Neuronal stem cell (in vitro differentiated cells): ENCODE measurements around the gene FAF2.

Source experiments
- DNase-seq: peaks from one replicate; pipeline ENCODE4 v3.0.0-alpha.2; 2013; ENCODE audit warnings: low spot score
- H2AFZ ChIP-seq: one replicate; pipeline ENCODE4 v1.6.1; 2013; ENCODE audit warnings: mild to moderate bottlenecking, low read length, inconsistent platforms
- H2AK5ac ChIP-seq: 2 replicates; pipeline ENCODE4 v1.6.1; 2013; ENCODE audit warnings: low read depth, mild to moderate bottlenecking, inconsistent platforms, low read length, moderate library complexity, mixed read lengths
- H2BK120ac ChIP-seq: 2 replicates; pipeline ENCODE4 v1.6.1; 2013; ENCODE audit warnings: low read depth, mild to moderate bottlenecking, inconsistent platforms, low read length, moderate library complexity, mixed read lengths
- H2BK12ac ChIP-seq: one replicate; pipeline ENCODE4 v1.6.1; 2013; ENCODE audit warnings: low read length, inconsistent platforms
- H2BK15ac ChIP-seq: 2 replicates; pipeline ENCODE4 v1.6.1; 2013; ENCODE audit warnings: mild to moderate bottlenecking, low read length, inconsistent platforms, mixed read lengths
- H2BK5ac ChIP-seq: one replicate; pipeline ENCODE4 v1.6.1; 2013; ENCODE audit warnings: inconsistent platforms, mild to moderate bottlenecking, low read length, moderate library complexity
- H3K14ac ChIP-seq: one replicate; pipeline ENCODE4 v1.6.1; 2013; ENCODE audit warnings: low read length, inconsistent platforms
- H3K18ac ChIP-seq: 2 replicates; pipeline ENCODE4 v1.6.1; 2013; ENCODE audit warnings: low read length, inconsistent platforms
- H3K23ac ChIP-seq: 2 replicates; pipeline ENCODE4 v1.6.1; 2013; ENCODE audit warnings: low read depth, mild to moderate bottlenecking, mixed read lengths, low read length, inconsistent platforms; ENCODE audit not compliant: poor library complexity
- H3K27ac ChIP-seq: replicated peaks from 3 replicates; pipeline ENCODE4 v1.5.1; 2013; ENCODE audit warnings: low read length, inconsistent platforms
- H3K27me3 ChIP-seq, 3 experiments: 2 replicates each; pipeline ENCODE4 v1.6.1; 2013; ENCODE audit warnings: low read length in 3 of 3, mild to moderate bottlenecking in 2 of 3, inconsistent platforms in 1 of 3, low read depth in 1 of 3, mixed read lengths in 1 of 3, moderate library complexity in 1 of 3; ENCODE audit not compliant: control insufficient read depth in 3 of 3, insufficient read depth in 3 of 3
- H3K36me3 ChIP-seq, 2 donors: replicated peaks in 1 of 2; 2 replicates each; pipeline ENCODE4 v1.6.1; 2013; ENCODE audit warnings: low read length in 2 of 2; ENCODE audit not compliant: control insufficient read depth in 2 of 2, insufficient read depth in 2 of 2
- H3K4ac ChIP-seq: 2 replicates; pipeline ENCODE4 v1.6.1; 2013; ENCODE audit warnings: inconsistent platforms, mild to moderate bottlenecking, low read length, moderate library complexity
- H3K4me1 ChIP-seq, 2 donors: 1 replicate in 1 of 2; 2 replicates in 1 of 2; pipeline ENCODE4 v1.6.1; 2013; ENCODE audit warnings: low read length in 2 of 2, low read depth in 1 of 2; ENCODE audit not compliant: control insufficient read depth in 2 of 2, insufficient read depth in 1 of 2
- H3K4me2 ChIP-seq: one replicate; pipeline ENCODE4 v1.6.1; 2013; ENCODE audit warnings: mild to moderate bottlenecking, low read length, inconsistent platforms; ENCODE audit not compliant: insufficient read depth, poor library complexity, severe bottlenecking
- H3K4me3 ChIP-seq, 2 donors: 2 replicates each; pipeline ENCODE4 v1.5.1; 2013; ENCODE audit warnings: low read length in 2 of 2, mild to moderate bottlenecking in 2 of 2, inconsistent platforms in 1 of 2, moderate library complexity in 1 of 2
- H3K79me1 ChIP-seq: one replicate; pipeline ENCODE4 v1.6.1; 2013; ENCODE audit warnings: low read depth, mild to moderate bottlenecking, inconsistent platforms, low read length, moderate library complexity
- H3K9ac ChIP-seq: one replicate; pipeline ENCODE4 v1.6.1; 2013; ENCODE audit warnings: mild to moderate bottlenecking, low read depth, low read length, inconsistent platforms; ENCODE audit not compliant: poor library complexity
- H3K9me3 ChIP-seq, 2 donors: replicated peaks in 1 of 2; 2 replicates each; pipeline versions ENCODE3 to v1.6.1; 2013; ENCODE audit warnings: low read length in 2 of 2, mild to moderate bottlenecking in 2 of 2, inconsistent platforms in 1 of 2, low read depth in 1 of 2, mixed read lengths in 1 of 2, moderate library complexity in 1 of 2; ENCODE audit not compliant: control insufficient read depth in 2 of 2, insufficient read depth in 1 of 2
- H4K8ac ChIP-seq: one replicate; pipeline ENCODE4 v1.6.1; 2013; ENCODE audit warnings: low read depth, mild to moderate bottlenecking, inconsistent platforms, low read length, moderate library complexity
- H4K91ac ChIP-seq: one replicate; pipeline ENCODE4 v1.6.1; 2013; ENCODE audit warnings: low read length, low read depth, mild to moderate bottlenecking, inconsistent platforms; ENCODE audit not compliant: poor library complexity
- WGBS, 2 donors: extraction: QIAGEN DNeasy Blood & Tissue Kit; methylation state at CpG; one replicate each; pipeline ENCODE4 v1.1.7; 2013; ENCODE audit warnings: missing lambda C conversion rate in 2 of 2, mixed read lengths in 1 of 2; ENCODE audit not compliant: insufficient read length in 2 of 2, insufficient replicate concordance in 1 of 2; ENCODE audit errors: extremely low coverage in 2 of 2; 5-methylcytosine and 5-hydroxymethylcytosine counted together

FAF2 gene

GRCh38 chr5:176528301-176528700, 80.1 kb downstream of the FAF2 start:
- Histone ChIP-seq H3K27me3 (no peaks in the 10 kb centered on the region), H3K9me3 (no peaks in the 10 kb centered on the region), H2AK5ac (no peak overlapping the region), H3K4me2 (no peak overlapping the region), H3K4ac (no peak overlapping the region), H3K14ac (no peak overlapping the region), H2BK5ac (peak overlapping the region; percentile 35), H3K4me1 (no peaks in the 10 kb centered on the region), H2BK12ac (no peak overlapping the region), H3K79me1 (peaks cover 23% of the 10 kb centered on the region), H3K27ac (no peak overlapping the region), H3K36me3 (peaks cover 42 to 66% of the 10 kb centered on the region in 2 donors), H3K18ac (no peak overlapping the region), H4K91ac (no peak overlapping the region), H3K4me3 (no peak overlapping the region), H4K8ac (no peak overlapping the region), H2AFZ (no peak overlapping the region), H3K9ac (no peak overlapping the region), H2BK120ac (peak overlapping the region; percentile 83), H2BK15ac (no peak overlapping the region), H3K23ac (peak overlapping the region; percentile 43)
- no CpG with 5 or more reads among the region's 11 CpGs for WGBS, 2 donors
- no peak for DNase-seq

- H3K23ac ChIP-seq = peak overlapping the region; percentile 43
- H3K4me3 ChIP-seq = no peak overlapping the region
- H4K91ac ChIP-seq = no peak overlapping the region
- no peak overlapping the region for H2AK5ac ChIP-seq
- no peak overlapping the region for H3K27ac ChIP-seq
- peak overlapping the region; percentile 83 for H2BK120ac ChIP-seq
- no peaks in the 10 kb centered on the region for H3K9me3 ChIP-seq
- H3K79me1 ChIP-seq = peaks cover 27% of the 10 kb centered on the region
- H3K36me3 ChIP-seq = peaks cover 42 to 70% of the 10 kb centered on the region in 2 donors
- DNase-seq = no peak
- H3K4me1 ChIP-seq = peaks cover 0 to 2% of the 10 kb centered on the region in 2 donors
- H4K8ac ChIP-seq = no peak overlapping the region
- no peak overlapping the region for H3K4ac ChIP-seq
- H2BK12ac ChIP-seq = no peak overlapping the region
- H3K9ac ChIP-seq = no peak overlapping the region
- no CpG with 5 or more reads among the region's 17 CpGs for WGBS, 2 donors
- no peak overlapping the region for H3K18ac ChIP-seq
- no peak overlapping the region for H2BK5ac ChIP-seq
- H3K4me2 ChIP-seq = no peak overlapping the region
- H2AFZ ChIP-seq = no peak overlapping the region
- no peak overlapping the region for H3K14ac ChIP-seq
- H3K27me3 ChIP-seq = no peaks in the 10 kb centered on the region
- no peak overlapping the region for H2BK15ac ChIP-seq
Measured at GRCh38 chr5:176528761-176529115, 80.6 kb downstream of the FAF2 start.

GRCh38 chr5:176529116-176529740, 81.0 kb downstream of the FAF2 start:
- no peak overlapping the region for H3K4me3 ChIP-seq
- no peak overlapping the region for H3K14ac ChIP-seq
- no peak overlapping the region for H2AFZ ChIP-seq
- H3K9me3 ChIP-seq = no peaks in the 10 kb centered on the region
- no peak overlapping the region for H3K4ac ChIP-seq
- H3K27ac ChIP-seq = no peak overlapping the region
- H4K91ac ChIP-seq = no peak overlapping the region
- H3K4me1 ChIP-seq = peaks cover 0 to 2% of the 10 kb centered on the region in 2 donors
- no peak overlapping the region for H2BK15ac ChIP-seq
- no peak overlapping the region for H2BK5ac ChIP-seq
- H2BK12ac ChIP-seq = no peak overlapping the region
- H2AK5ac ChIP-seq = no peak overlapping the region
- H3K36me3 ChIP-seq = peaks cover 42 to 74% of the 10 kb centered on the region in 2 donors
- H3K4me2 ChIP-seq = no peak overlapping the region
- no peak overlapping the region for H3K18ac ChIP-seq
- H3K79me1 ChIP-seq = peaks cover 31% of the 10 kb centered on the region
- DNase-seq = no peak
- no peak overlapping the region for H4K8ac ChIP-seq
- no CpG with 5 or more reads among the region's 26 CpGs for WGBS, 2 donors
- no peak overlapping the region for H3K9ac ChIP-seq
- H2BK120ac ChIP-seq = peak overlapping the region; percentile 83
- peak overlapping the region; percentile 65 for H3K23ac ChIP-seq
- no peaks in the 10 kb centered on the region for H3K27me3 ChIP-seq

GRCh38 chr5:176529741-176530141, 81.6 kb downstream of the FAF2 start:
- Histone ChIP-seq H3K23ac (peak overlapping the region; percentile 34), H3K4ac (no peak overlapping the region), H2BK15ac (no peak overlapping the region), H3K27ac (no peak overlapping the region), H4K8ac (no peak overlapping the region), H3K79me1 (peaks cover 31% of the 10 kb centered on the region), H3K4me2 (no peak overlapping the region), H2AK5ac (no peak overlapping the region), H3K4me1 (peaks cover 0 to 4% of the 10 kb centered on the region in 2 donors), H2BK5ac (no peak overlapping the region), H3K27me3 (no peaks in the 10 kb centered on the region), H3K9me3 (no peaks in the 10 kb centered on the region), H2AFZ (no peak overlapping the region), H3K18ac (no peak overlapping the region), H2BK12ac (no peak overlapping the region), H3K9ac (no peak overlapping the region), H2BK120ac (no peak overlapping the region), H3K4me3 (no peak overlapping the region), H3K14ac (no peak overlapping the region), H3K36me3 (peaks cover 45 to 79% of the 10 kb centered on the region in 2 donors), H4K91ac (no peak overlapping the region)
- no CpG with 5 or more reads among the region's 11 CpGs for WGBS, 2 donors
- no peak for DNase-seq
